MM.1S (cell line): ENCODE results near the gene WASF2.

Experiments
- DNase-seq: peaks from one replicate; pipeline ENCODE4 v3.0.0-alpha.2; 2015
- H2AFZ ChIP-seq: fragments of 300-600 bp; sonication (generic); 2 replicates; pipeline ENCODE4 v1.6.0; 2016; ENCODE audit warnings: antibody characterized with exemption, low read length
- H3F3A ChIP-seq: fragments of 300-600 bp; sonication (generic); 2 replicates; pipeline ENCODE4 v1.6.1; 2016; ENCODE audit warnings: mild to moderate bottlenecking, antibody characterized with exemption, low read length, moderate library complexity, mixed read lengths; ENCODE audit not compliant: insufficient read depth
- H3K27ac ChIP-seq: fragments of 300-600 bp; sonication (generic); 2 replicates; pipeline ENCODE4 v1.5.1; 2016; ENCODE audit warnings: mild to moderate bottlenecking, low read length
- H3K27me3 ChIP-seq: fragments of 300-600 bp; sonication (generic); replicated peaks from 2 replicates; pipeline ENCODE4 v1.6.0; 2016; ENCODE audit warnings: low read length; ENCODE audit not compliant: insufficient read depth
- H3K36me3 ChIP-seq: fragments of 300-600 bp; sonication (generic); replicated peaks from 2 replicates; pipeline ENCODE4 v1.6.1; 2016; ENCODE audit warnings: mild to moderate bottlenecking, low read length, mixed read lengths; ENCODE audit not compliant: insufficient read depth
- H3K4me1 ChIP-seq: fragments of 300-600 bp; sonication (generic); 2 replicates; pipeline ENCODE4 v1.6.1; 2016; ENCODE audit warnings: low read length, mixed read lengths
- H3K4me2 ChIP-seq: fragments of 300-600 bp; sonication (generic); 2 replicates; pipeline ENCODE4 v1.6.0; 2016; ENCODE audit warnings: low read depth, low read length
- H3K4me3 ChIP-seq: fragments of 300-600 bp; sonication (generic); 2 replicates; pipeline ENCODE4 v1.5.1; 2016; ENCODE audit warnings: low read length, mixed read lengths
- H3K79me2 ChIP-seq: fragments of 300-600 bp; sonication (generic); 2 replicates; pipeline ENCODE4 v1.6.1; 2016; ENCODE audit warnings: mixed run types, low read length, mixed read lengths
- H3K9ac ChIP-seq: fragments of 300-600 bp; sonication (generic); 2 replicates; pipeline ENCODE4 v1.6.1; 2016; ENCODE audit warnings: low read length, mixed read lengths
- H3K9me2 ChIP-seq: fragments of 300-600 bp; sonication (generic); replicated peaks from 2 replicates; pipeline ENCODE4 v1.6.1; 2016; ENCODE audit warnings: mild to moderate bottlenecking, low read length, mixed read lengths; ENCODE audit not compliant: insufficient read depth
- H3K9me3 ChIP-seq: fragments of 300-600 bp; sonication (generic); replicated peaks from 2 replicates; pipeline ENCODE4 v1.6.1; 2016; ENCODE audit warnings: mild to moderate bottlenecking, low read length, mixed read lengths; ENCODE audit not compliant: insufficient read depth
- H4K20me1 ChIP-seq: fragments of 300-600 bp; sonication (generic); 2 replicates; pipeline ENCODE4 v1.6.1; 2016; ENCODE audit warnings: mild to moderate bottlenecking, low read length, moderate library complexity, mixed read lengths; ENCODE audit not compliant: insufficient read depth
- EZH2 ChIP-seq: fragments of 300-600 bp; sonication (generic); optimal IDR thresholded peaks from 2 replicates; pipeline ENCODE3; 2017; ENCODE audit warnings: low read depth, mild to moderate bottlenecking, antibody characterized with exemption, low read length, mixed read lengths
- EZH2phosphoT487 ChIP-seq: fragments of 300-600 bp; sonication (generic); IDR thresholded peaks from 2 replicates; pipeline ENCODE4 v1.6.1; 2018; ENCODE audit warnings: antibody characterized with exemption, low read length
- TF ChIP-seq, protein P1 (sequence below): fragments of 300-600 bp; sonication (generic); IDR thresholded peaks from 2 replicates; pipeline ENCODE4 v1.5.1; 2016; ENCODE audit warnings: antibody characterized with exemption, low read length, mixed read lengths

Gene WASF2

DNA sequence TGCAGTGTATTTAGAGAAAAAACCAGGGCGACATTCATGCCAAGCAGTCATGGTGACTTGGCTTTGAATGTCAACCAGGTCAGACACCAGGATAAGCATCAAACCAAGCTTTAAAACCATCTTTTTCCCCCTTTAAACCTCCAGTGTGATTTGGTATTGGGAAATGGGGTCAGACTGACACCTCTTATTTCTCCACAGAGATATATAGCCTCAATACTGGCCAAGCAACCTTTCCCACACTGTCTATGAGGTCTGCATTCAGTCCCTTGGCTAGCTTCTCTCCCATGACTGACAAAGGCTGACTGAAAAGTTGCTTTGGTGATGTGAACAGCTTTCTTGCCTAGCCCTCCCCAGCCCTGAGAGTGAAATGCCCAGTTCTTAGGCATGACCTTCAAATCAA, 75.9 kb downstream of the WASF2 start:
- Histone ChIP-seq H3K4me3 (no peak overlapping the region), H3F3A (0 out of 2 replicates have a peak, but pooled peaks cover 6% of the 10 kb centered on the region), H3K27me3 (no peaks in the 10 kb centered on the region), H4K20me1 (no peaks in the 10 kb centered on the region), H3K9me3 (no peaks in the 10 kb centered on the region), H3K4me1 (peaks cover 16% of the 10 kb centered on the region), H2AFZ (no peak overlapping the region), H3K4me2 (no peak overlapping the region), H3K9me2 (no peaks in the 10 kb centered on the region), H3K27ac (no peak overlapping the region), H3K79me2 (peaks cover 20% of the 10 kb centered on the region), H3K36me3 (no peaks in the 10 kb centered on the region; the same call in 1 of the 2 replicates), H3K9ac (no peak overlapping the region)
- no peak for DNase-seq
- TF ChIP-seq, protein P1, sequence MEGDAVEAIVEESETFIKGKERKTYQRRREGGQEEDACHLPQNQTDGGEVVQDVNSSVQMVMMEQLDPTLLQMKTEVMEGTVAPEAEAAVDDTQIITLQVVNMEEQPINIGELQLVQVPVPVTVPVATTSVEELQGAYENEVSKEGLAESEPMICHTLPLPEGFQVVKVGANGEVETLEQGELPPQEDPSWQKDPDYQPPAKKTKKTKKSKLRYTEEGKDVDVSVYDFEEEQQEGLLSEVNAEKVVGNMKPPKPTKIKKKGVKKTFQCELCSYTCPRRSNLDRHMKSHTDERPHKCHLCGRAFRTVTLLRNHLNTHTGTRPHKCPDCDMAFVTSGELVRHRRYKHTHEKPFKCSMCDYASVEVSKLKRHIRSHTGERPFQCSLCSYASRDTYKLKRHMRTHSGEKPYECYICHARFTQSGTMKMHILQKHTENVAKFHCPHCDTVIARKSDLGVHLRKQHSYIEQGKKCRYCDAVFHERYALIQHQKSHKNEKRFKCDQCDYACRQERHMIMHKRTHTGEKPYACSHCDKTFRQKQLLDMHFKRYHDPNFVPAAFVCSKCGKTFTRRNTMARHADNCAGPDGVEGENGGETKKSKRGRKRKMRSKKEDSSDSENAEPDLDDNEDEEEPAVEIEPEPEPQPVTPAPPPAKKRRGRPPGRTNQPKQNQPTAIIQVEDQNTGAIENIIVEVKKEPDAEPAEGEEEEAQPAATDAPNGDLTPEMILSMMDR, result no peak
- TF ChIP-seq EZH2, result no peak
- TF ChIP-seq EZH2phosphoT487, result no peak

DNA sequence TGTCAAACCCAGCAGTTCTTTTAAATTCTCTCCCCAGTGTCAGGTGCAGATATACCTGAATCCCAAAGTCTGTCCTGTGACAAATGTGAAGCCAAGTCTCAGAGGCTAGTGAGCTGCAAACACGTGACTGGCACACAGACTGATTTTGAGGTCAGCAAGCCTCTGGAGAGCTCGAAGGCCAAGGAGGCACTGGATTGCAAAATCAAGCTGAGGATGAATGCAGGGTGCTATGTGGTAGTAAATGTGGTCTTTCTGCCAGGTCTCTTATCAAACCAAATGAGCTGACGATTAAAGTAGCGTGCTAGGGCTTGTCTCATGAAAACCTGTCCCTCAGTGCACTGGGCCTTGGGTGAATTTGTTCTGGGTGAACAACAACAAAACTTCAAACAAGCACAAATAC, 77.0 kb downstream of the WASF2 start:
- H3K4me1 ChIP-seq, result peaks cover 7% of the 10 kb centered on the region
- DNase-seq, result no peak
- TF ChIP-seq, protein P1, result no peak
- TF ChIP-seq EZH2phosphoT487 (no peak), EZH2 (no peak)

DNA sequence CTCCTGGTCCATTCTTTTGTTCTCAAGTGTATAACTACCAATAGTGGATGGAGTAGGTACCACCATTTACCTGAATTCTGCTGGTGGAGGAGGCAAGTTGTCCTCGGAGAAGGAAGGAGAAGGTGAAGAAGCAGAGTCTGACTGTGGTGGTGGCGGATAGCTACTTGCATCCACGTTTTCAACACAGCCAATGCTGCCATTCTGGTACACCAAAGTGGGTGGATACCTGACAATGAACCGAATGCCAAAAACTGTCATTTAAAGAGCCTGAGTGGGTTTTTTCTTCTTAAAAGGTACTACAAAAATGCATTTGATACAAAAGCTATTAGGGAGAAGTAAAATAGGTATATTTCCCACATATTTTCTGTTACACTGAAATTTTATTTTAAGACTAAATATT, 77.5 kb downstream of the WASF2 start:
- Histone ChIP-seq H3K36me3 (no peaks in the 10 kb centered on the region; the same call in 1 of the 2 replicates), H3K9ac (no peak overlapping the region), H3K4me1 (peaks cover 4% of the 10 kb centered on the region; the same call in 1 of the 2 replicates), H3F3A (no peaks in the 10 kb centered on the region), H3K4me3 (no peak overlapping the region), H2AFZ (no peak overlapping the region), H3K4me2 (no peak overlapping the region), H3K9me2 (no peaks in the 10 kb centered on the region), H3K79me2 (peaks cover 12% of the 10 kb centered on the region), H3K27me3 (no peaks in the 10 kb centered on the region), H4K20me1 (no peaks in the 10 kb centered on the region), H3K27ac (no peak overlapping the region), H3K9me3 (no peaks in the 10 kb centered on the region)
- DNase-seq, result no peak
- TF ChIP-seq EZH2phosphoT487 (no peak), EZH2 (no peak)
- TF ChIP-seq, protein P1, result no peak

More for the DNA sequence above, 77.0 kb downstream of the WASF2 start:
- no peaks in the 10 kb centered on the region for H3K27me3 ChIP-seq
- H3K27ac ChIP-seq, result no peak overlapping the region
- H3K4me3 ChIP-seq, result no peak overlapping the region
- H3K4me2 ChIP-seq, result no peak overlapping the region
- no peaks in the 10 kb centered on the region; the same call in 1 of the 2 replicates for H3K36me3 ChIP-seq
- H3K9ac ChIP-seq, result no peak overlapping the region
- H2AFZ ChIP-seq, result no peak overlapping the region
- no peaks in the 10 kb centered on the region for H3K9me2 ChIP-seq
- no peaks in the 10 kb centered on the region for H4K20me1 ChIP-seq
- H3F3A ChIP-seq, result no peaks in the 10 kb centered on the region
- no peaks in the 10 kb centered on the region for H3K9me3 ChIP-seq
- peaks cover 16% of the 10 kb centered on the region for H3K79me2 ChIP-seq
